ENCODE results near the gene CCNA2. TPM values are rescaled to one million over a fixed set of nuclear protein-coding genes. Genes with fewer than 3 reads are reported as not detected.

CCNA2 gene
- total and polyA plus RNA-seq, 9 of the 15 experiments (the other 6 are each of a cell fraction or from before 2014, with no cell fraction given), result 37.1 to 197 (median 154) TPM

DNA sequence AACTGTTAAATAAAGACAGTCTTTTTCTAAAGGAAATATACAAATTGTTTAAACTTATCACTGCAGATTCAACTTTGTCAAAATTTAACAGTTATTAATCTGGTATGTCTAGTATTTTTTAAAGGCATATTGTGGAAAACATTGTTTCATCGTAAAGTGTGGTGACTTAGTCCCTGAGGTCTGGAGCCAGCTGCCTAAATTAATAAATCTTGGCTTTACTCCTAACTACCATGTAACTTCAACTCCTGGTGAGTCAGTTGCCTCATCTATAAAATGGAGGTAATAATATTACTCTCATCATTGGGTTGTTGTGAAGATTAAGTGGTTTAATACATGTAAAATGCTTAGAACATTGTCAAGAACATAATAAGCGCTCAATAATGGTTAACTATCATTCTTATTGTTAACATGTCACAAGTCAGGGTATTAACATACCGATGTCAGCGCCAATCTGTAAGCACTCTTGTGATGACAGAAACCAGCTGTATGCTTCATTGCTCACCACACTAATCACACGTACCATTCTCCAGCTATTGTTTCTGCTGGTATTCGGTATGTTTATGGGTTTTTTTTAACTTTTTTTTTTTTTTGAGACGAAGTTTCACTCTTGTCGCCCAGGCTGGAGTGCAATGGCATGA, 44.6 kb downstream of the CCNA2 start:
- ATAC-seq (no peak), FAIRE-seq (no peak), DNase-seq (ENCODE audit: extremely low read depth in 1 of 4, low spot score in 3 of 4) (no peak)
- no peaks in the 10 kb centered on the region for H3K79me2 ChIP-seq (ENCODE audit: control insufficient read depth, insufficient read depth, low read length)
- no peak overlapping the region for H2AFZ ChIP-seq (ENCODE audit: low read depth, low read length)
- H3K9me1 ChIP-seq (ENCODE audit: control insufficient read depth, insufficient read depth, low read length), result no peaks in the 10 kb centered on the region
- no peaks in the 10 kb centered on the region for H3K36me3 ChIP-seq (ENCODE audit: control insufficient read depth, insufficient read depth, low read length)
- BruUV-seq (replicated peaks), result no TSS peak
- no peak overlapping the region for H3K9ac ChIP-seq (ENCODE audit: insufficient read depth in 1 of 2, low read depth in 2 of 2, low read length in 2 of 2)
- intact Hi-C loops (cut with micrococcal nuclease) (no loop called here), in situ Hi-C loops (cut with MboI) (no loop called here)
- H3K9me3 ChIP-seq (replicated peaks; ENCODE audit: control insufficient read depth, insufficient read depth, low read depth, low read length), result no peaks in the 10 kb centered on the region
- WGBS (ENCODE audit: insufficient coverage, low coverage, missing lambda C conversion rate), result 48% methylated on average over 7 of the region's 8 CpGs
- no peak overlapping the region for H3K4me3 ChIP-seq
- H3K27ac ChIP-seq (ENCODE audit: extremely low read depth, low read depth, low read length), result no peak overlapping the region
- TF ChIP-seq MTA1 (IDR thresholded peaks at IDR 0.05; ENCODE audit: borderline replicate concordance), result no peak
- no peaks in the 10 kb centered on the region for H4K20me1 ChIP-seq (replicated peaks; ENCODE audit: control insufficient read depth, insufficient read depth, low read length)
- CTCF ChIA-PET (ENCODE audit: low intra/inter-chr PET ratio), result no interaction called here
- H3K4me1 ChIP-seq (replicated peaks in 1 of 2; ENCODE audit: control insufficient read depth in 2 of 2, insufficient read depth in 2 of 2, low read length in 2 of 2), result peaks cover 0 to 6% of the 10 kb centered on the region in 2 experiments; a peak in 1 of 5 replicates
- no peaks in the 10 kb centered on the region for H3K27me3 ChIP-seq (ENCODE audit: control insufficient read depth in 2 of 2, insufficient read depth in 2 of 2, low read length in 2 of 2)
- H3K4me2 ChIP-seq (ENCODE audit: insufficient read depth, low read length), result no peak overlapping the region
- POLR2A ChIA-PET, result interaction anchor here (1.5 kb wide), 1 partner anchor 15 kb away, joined by 4 read pairs; no protein-coding TSS in a partner anchor

DNA sequence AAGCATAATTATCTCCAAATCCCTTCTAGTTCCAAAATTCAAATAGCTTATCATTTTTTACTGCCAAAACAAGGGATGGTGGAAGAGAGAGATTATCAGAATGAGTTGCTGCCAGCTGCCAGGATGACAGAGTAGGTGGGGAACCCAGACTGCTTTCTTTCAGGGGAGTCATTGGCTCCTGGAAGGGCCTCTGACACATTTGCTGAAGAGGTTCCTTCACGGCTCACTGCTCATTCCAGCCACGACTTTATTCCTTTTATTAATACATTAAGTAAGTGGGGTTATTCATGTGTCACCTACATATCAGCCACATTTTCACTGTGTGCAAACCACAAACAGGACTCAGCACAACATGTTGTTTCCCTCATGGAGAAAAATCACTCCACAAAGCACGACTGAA, 46.1 kb downstream of the CCNA2 start:
- Histone ChIP-seq H3K9me3 (replicated peaks; ENCODE audit: control insufficient read depth, insufficient read depth, low read depth, low read length) (no peaks in the 10 kb centered on the region), H3K9ac (ENCODE audit: insufficient read depth in 1 of 2, low read depth in 2 of 2, low read length in 2 of 2) (peak overlapping the region in 1 of 2 experiments; percentile 26; a peak in 1 of 4 replicates), H3K4me1 (replicated peaks in 1 of 2; ENCODE audit: control insufficient read depth in 2 of 2, insufficient read depth in 2 of 2, low read length in 2 of 2) (peaks cover 0 to 6% of the 10 kb centered on the region in 2 experiments; a peak in 1 of 5 replicates), H3K27ac (ENCODE audit: extremely low read depth, low read depth, low read length) (no peak overlapping the region), H3K79me2 (ENCODE audit: control insufficient read depth, insufficient read depth, low read length) (no peaks in the 10 kb centered on the region), H3K4me3 (no peak overlapping the region), H3K36me3 (ENCODE audit: control insufficient read depth, insufficient read depth, low read length) (no peaks in the 10 kb centered on the region), H2AFZ (ENCODE audit: low read depth, low read length) (peak overlapping the region; percentile 78), H4K20me1 (replicated peaks; ENCODE audit: control insufficient read depth, insufficient read depth, low read length) (no peaks in the 10 kb centered on the region), H3K27me3 (ENCODE audit: control insufficient read depth in 2 of 2, insufficient read depth in 2 of 2, low read length in 2 of 2) (no peaks in the 10 kb centered on the region), H3K9me1 (ENCODE audit: control insufficient read depth, insufficient read depth, low read length) (no peaks in the 10 kb centered on the region), H3K4me2 (ENCODE audit: insufficient read depth, low read length) (no peak overlapping the region)
- no peak for FAIRE-seq
- no peak for DNase-seq (ENCODE audit: extremely low read depth in 1 of 4, low spot score in 3 of 4)
- in situ Hi-C loops (cut with MboI) (no loop called here), intact Hi-C loops (cut with micrococcal nuclease) (no loop called here)
- ChIA-PET POLR2A (interaction anchor here (0.8 kb wide), 1 partner anchor 14 kb away, joined by 4 read pairs; no protein-coding TSS in a partner anchor), CTCF (ENCODE audit: low intra/inter-chr PET ratio) (no interaction called here)
- peak; percentile 40 for ATAC-seq
- no peak for TF ChIP-seq ZNF140 (CRISPR knock-in tag; IDR thresholded peaks at IDR 0.05)
- TF ChIP-seq ZNF311 (CRISPR knock-in tag; IDR thresholded peaks at IDR 0.05), result no peak
- peak; percentile 40; the same call in 1 of the 2 replicates for TF ChIP-seq L3MBTL2 (IDR thresholded peaks at IDR 0.05)
- TF ChIP-seq LCOR (CRISPR knock-in tag; IDR thresholded peaks at IDR 0.05), result no peak
- TF ChIP-seq CBFA2T2 (conservative IDR thresholded peaks at IDR 0.05), result peak; percentile 9; the same call in 1 of the 2 replicates
- TF ChIP-seq ZNF699 (CRISPR knock-in tag; IDR thresholded peaks at IDR 0.05; ENCODE audit: insufficient replicate concordance), result no peak
- TF ChIP-seq TRIM28 (IDR thresholded peaks at IDR 0.05), result no peak
- no peak for TF ChIP-seq ZZZ3 (IDR thresholded peaks at IDR 0.05)
- no peak for TF ChIP-seq EP300 (IDR thresholded peaks at IDR 0.05; ENCODE audit: low read length)
- no peak for TF ChIP-seq ZBTB17 (CRISPR knock-in tag; IDR thresholded peaks at IDR 0.05)
- TF ChIP-seq CBFA2T3 (IDR thresholded peaks at IDR 0.05), result peak; percentile 52
- no peak for TF ChIP-seq SNIP1 (IDR thresholded peaks at IDR 0.05; ENCODE audit: low read depth)
- no peak for TF ChIP-seq SMARCA4 (IDR thresholded peaks at IDR 0.05)
- peak; percentile 27; the same call in 1 of the 2 replicates for TF ChIP-seq TAL1 (IDR thresholded peaks at IDR 0.05)
- WGBS (ENCODE audit: insufficient coverage, low coverage, missing lambda C conversion rate), result 5% methylated on average over 3 of the region's 3 CpGs
- no TSS peak for BruUV-seq (replicated peaks)

Data from K562 (cell line).